HG03457 (cell line): ENCODE results near the gene CCDC148.

Experiments
- ATAC-seq: cut with Tn5 transposase; IDR thresholded peaks from one replicate; pipeline ENCODE4 v1.9.1; 2021; ENCODE audit warnings: moderate number of reproducible peaks; ENCODE audit not compliant: unreplicated experiment

The CCDC148 gene

GRCh38 chr2:158456309-158457066 is at the start of gene CCDC148, which contains the start of gene PKP4:
CCDC148 (minus strand) TSS chr2:158456753; CDS start chr2:158456439, 314 bp downstream.
PKP4 (plus strand) TSS chr2:158456952; CDS start chr2:158533185, 76,233 bp downstream.
- ATAC-seq, result peak; percentile 95

GRCh38 chr2:158505448-158505934 is 48.9 kb upstream of the CCDC148 start:
- ATAC-seq, result no peak

DNA sequence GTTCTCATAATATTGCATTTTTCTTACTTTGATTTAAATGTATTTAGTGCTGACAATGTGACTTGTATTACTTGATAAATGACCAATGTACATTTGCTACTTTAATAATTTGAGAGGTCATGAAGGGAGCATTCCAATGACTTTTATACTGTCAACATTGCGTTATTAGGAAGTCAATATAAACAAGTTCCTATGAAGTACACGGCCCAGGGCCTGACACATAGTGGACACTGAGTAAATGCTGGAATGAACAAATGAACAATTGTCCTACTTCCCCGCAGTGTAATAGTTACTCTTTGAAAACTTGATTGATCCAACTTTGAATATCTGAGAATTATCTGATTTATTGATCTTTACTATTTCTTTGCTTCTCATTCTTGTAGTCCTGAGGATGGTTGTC is 47.5 kb upstream of the CCDC148 start:
- ATAC-seq, result no peak

- no peak for ATAC-seq
Measured at GRCh38 chr2:158502974-158503373, 46.4 kb upstream of the CCDC148 start.

GRCh38 chr2:158501301-158501700 is 44.7 kb upstream of the CCDC148 start:
- ATAC-seq, result no peak

GRCh38 chr2:158500333-158500732 is 43.8 kb upstream of the CCDC148 start:
- no peak for ATAC-seq

- no peak for ATAC-seq
Measured at GRCh38 chr2:158499383-158499782, 42.8 kb upstream of the CCDC148 start.

- ATAC-seq, result no peak
Measured at GRCh38 chr2:158498749-158499136, 42.2 kb upstream of the CCDC148 start.

DNA sequence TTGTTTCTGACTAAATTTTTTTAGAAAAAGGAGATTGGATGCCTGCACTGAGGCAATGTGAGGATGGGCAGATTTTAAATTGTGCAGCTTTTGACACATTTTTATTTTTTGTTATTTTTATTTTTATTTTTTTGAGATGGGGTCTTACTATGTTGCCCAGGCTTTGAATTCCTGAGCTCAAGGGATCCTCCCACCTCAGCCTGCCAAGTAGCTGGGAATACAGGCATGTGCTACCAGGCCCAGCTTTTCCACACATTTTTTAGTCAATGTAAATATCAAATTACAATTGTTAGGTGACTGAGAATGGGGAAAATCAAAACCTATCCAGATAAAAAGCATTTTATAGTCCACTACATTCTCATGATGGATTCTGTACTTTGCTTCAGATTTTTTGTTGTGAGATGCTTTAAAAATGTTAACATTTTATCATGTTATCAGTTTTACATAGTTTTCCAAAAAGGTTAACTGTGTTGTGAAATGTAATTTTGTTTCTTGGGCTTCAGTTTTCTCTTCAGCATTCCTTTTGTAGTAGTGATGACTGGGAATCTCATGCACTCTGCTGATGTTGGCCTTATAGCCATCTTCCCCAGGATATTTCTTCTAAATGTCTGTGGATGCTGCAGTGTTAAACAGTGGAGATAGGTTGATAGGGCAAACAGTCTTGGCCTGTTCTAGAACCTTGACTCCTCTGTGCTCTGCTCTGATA is 41.6 kb upstream of the CCDC148 start:
- no peak for ATAC-seq

- ATAC-seq, result no peak
Measured at GRCh38 chr2:158497486-158497885, 40.9 kb upstream of the CCDC148 start.

- no peak for ATAC-seq
Measured at GRCh38 chr2:158496986-158497385, 40.4 kb upstream of the CCDC148 start.

DNA sequence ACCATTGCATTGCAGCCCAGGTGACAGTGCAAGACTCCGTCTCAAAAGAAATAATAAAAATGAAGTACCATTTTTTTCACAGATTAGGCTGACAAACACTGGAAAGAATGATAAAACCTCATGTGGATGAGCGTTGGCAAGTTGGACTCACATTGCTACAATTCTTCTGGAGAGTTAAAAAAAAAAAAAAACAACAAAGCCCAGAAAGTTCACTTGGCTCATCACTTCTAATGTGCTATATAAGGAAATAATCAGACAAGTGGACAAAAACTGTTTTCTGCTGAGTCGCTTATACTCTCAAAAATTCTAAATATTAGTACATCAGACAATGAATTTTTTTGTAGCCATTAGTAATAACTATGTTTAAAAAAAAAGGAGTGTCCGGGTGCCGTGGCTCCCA is 38.6 kb upstream of the CCDC148 start:
- ATAC-seq, result no peak

- no peak for ATAC-seq
Measured at GRCh38 chr2:158493458-158493857, 36.9 kb upstream of the CCDC148 start.

- ATAC-seq, result no peak
Measured at GRCh38 chr2:158491072-158491471, 34.5 kb upstream of the CCDC148 start.

- ATAC-seq, result no peak
Measured at GRCh38 chr2:158489366-158490112, 33.0 kb upstream of the CCDC148 start.

GRCh38 chr2:158488442-158489216 is 32.1 kb upstream of the CCDC148 start:
- no peak for ATAC-seq

DNA sequence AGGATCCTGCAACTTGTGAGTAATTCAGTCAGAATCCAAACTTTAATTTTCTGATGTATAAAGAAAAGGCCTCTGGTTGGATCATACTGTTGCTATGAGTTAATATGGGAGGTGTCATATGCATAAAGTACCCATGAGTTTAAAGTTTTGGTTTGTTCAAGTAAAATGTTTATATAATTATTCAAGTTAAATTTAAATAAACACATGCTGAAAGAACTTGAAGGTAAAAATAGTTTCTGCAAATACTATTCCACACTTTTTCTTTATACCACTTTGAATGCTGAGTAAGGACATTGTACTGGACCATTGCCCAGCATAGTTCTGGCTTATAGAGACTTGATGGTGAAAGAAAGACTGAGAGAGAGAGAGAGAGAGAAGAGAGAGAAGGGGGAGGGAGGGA is 30.9 kb upstream of the CCDC148 start:
- ATAC-seq, result no peak

DNA sequence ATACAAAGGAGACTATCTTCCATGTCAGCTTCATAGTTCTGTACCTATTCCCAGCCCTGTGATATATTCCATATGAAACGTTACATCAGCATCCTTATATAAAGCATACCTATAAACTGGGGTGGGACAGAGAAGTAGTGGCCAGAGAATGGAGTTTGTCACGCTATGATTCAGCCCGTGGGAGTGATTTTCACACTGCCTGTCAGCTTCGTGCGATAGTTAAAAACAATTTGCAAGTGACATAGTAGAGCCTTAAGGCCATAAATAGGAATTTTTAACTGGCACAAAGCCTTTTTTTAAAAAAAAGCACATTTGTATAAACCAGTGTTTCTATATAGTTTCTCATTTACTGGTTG is 30.4 kb upstream of the CCDC148 start:
- no peak for ATAC-seq

- no peak for ATAC-seq
Measured at GRCh38 chr2:158486150-158486969, 29.8 kb upstream of the CCDC148 start.
